ENCODE data around the gene HSD17B14.

The HSD17B14 gene

GRCh38 chr19:48805452-48805851 is 30.8 kb downstream of the HSD17B14 start:
- H4K5ac ChIP-seq (ENCODE audit: low read length) = no peak overlapping the region
- WGBS (ENCODE audit: extremely low coverage, insufficient coverage, low lambda C conversion rate) = no CpG with 5 or more reads among the region's 15 CpGs
- H3K27ac ChIP-seq (ENCODE audit: low read depth, low read length) = no peak overlapping the region
- no peak overlapping the region for H4K8ac ChIP-seq (ENCODE audit: low read depth, low read length)
- no peak overlapping the region for H3K23ac ChIP-seq (ENCODE audit: low read length)
- H2AK5ac ChIP-seq (ENCODE audit: low read length) = no peak overlapping the region
- H3K56ac ChIP-seq (ENCODE audit: low read length) = no peak overlapping the region
- H3K36me3 ChIP-seq (ENCODE audit: control insufficient read depth, insufficient read depth, low read length) = no peaks in the 10 kb centered on the region
- no peaks in the 10 kb centered on the region for H3K27me3 ChIP-seq (ENCODE audit: insufficient read depth, low read length, poor library complexity)
- H2BK120ac ChIP-seq (ENCODE audit: low read depth, low read length) = no peak overlapping the region
- no peak overlapping the region for H3K18ac ChIP-seq (ENCODE audit: low read length)
- H3K79me2 ChIP-seq (ENCODE audit: control insufficient read depth, insufficient read depth, low read length) = no peaks in the 10 kb centered on the region
- H2BK5ac ChIP-seq (ENCODE audit: low read length) = no peak overlapping the region
- no peak overlapping the region for H3K9ac ChIP-seq (ENCODE audit: low read length)
- H3K4ac ChIP-seq (ENCODE audit: low read depth, low read length) = no peak overlapping the region
- no peak overlapping the region for H3K4me3 ChIP-seq (ENCODE audit: low read length)
- H2BK15ac ChIP-seq (replicated peaks; ENCODE audit: low read depth) = no peak overlapping the region
- DNase-seq = no peak
- no peaks in the 10 kb centered on the region for H3K79me1 ChIP-seq (ENCODE audit: low read length)
- peaks cover 4% of the 10 kb centered on the region for H3K4me1 ChIP-seq (ENCODE audit: control insufficient read depth, low read depth, low read length)
- no peak overlapping the region for H3K4me2 ChIP-seq (ENCODE audit: low read length)

GRCh38 chr19:48804496-48804895 is 31.8 kb downstream of the HSD17B14 start:
- Histone ChIP-seq H3K36me3 (ENCODE audit: control insufficient read depth, insufficient read depth, low read length) (no peaks in the 10 kb centered on the region), H2AK5ac (ENCODE audit: low read length) (no peak overlapping the region), H3K27me3 (ENCODE audit: insufficient read depth, low read length, poor library complexity) (no peaks in the 10 kb centered on the region), H3K23ac (ENCODE audit: low read length) (no peak overlapping the region), H2BK120ac (ENCODE audit: low read depth, low read length) (no peak overlapping the region), H2BK5ac (ENCODE audit: low read length) (no peak overlapping the region), H3K4me3 (ENCODE audit: low read length) (no peak overlapping the region), H3K9ac (ENCODE audit: low read length) (no peak overlapping the region), H3K56ac (ENCODE audit: low read length) (no peak overlapping the region), H3K4ac (ENCODE audit: low read depth, low read length) (no peak overlapping the region), H4K5ac (ENCODE audit: low read length) (no peak overlapping the region), H3K18ac (ENCODE audit: low read length) (no peak overlapping the region), H3K4me1 (ENCODE audit: control insufficient read depth, low read depth, low read length) (peaks cover 4% of the 10 kb centered on the region), H3K79me2 (ENCODE audit: control insufficient read depth, insufficient read depth, low read length) (no peaks in the 10 kb centered on the region), H3K79me1 (ENCODE audit: low read length) (no peaks in the 10 kb centered on the region), H2BK15ac (replicated peaks; ENCODE audit: low read depth) (no peak overlapping the region), H3K27ac (ENCODE audit: low read depth, low read length) (no peak overlapping the region), H3K4me2 (ENCODE audit: low read length) (no peak overlapping the region), H4K8ac (ENCODE audit: low read depth, low read length) (no peak overlapping the region)
- WGBS (ENCODE audit: extremely low coverage, insufficient coverage, low lambda C conversion rate) = no CpG with 5 or more reads among the region's 8 CpGs
- DNase-seq = no peak

DNA sequence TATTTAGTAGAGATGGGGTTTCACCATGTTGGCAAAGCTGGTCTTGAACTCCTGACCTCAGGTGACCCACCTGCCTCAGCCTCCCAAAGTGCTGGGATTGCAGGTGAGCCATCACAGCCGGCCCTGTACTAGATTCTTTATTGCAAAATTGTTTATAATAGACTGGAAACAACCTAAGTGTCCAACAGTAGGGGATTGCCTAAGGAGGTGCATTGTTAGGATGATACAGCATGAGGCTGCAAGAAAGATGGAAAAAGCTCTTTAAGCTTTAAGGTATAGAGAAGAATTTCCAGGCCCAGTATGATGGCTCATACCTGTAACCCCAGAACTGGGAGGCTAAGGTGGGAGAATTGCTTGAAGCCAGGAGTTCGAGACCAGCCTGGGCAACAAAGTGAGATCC is 33.7 kb downstream of the HSD17B14 start:
- H3K56ac ChIP-seq (ENCODE audit: low read length) = no peak overlapping the region
- H2BK120ac ChIP-seq (ENCODE audit: low read depth, low read length) = no peak overlapping the region
- H2AK5ac ChIP-seq (ENCODE audit: low read length) = no peak overlapping the region
- no peak overlapping the region for H2BK15ac ChIP-seq (replicated peaks; ENCODE audit: low read depth)
- no peaks in the 10 kb centered on the region for H3K79me2 ChIP-seq (ENCODE audit: control insufficient read depth, insufficient read depth, low read length)
- H3K79me1 ChIP-seq (ENCODE audit: low read length) = no peaks in the 10 kb centered on the region
- no peak overlapping the region for H4K5ac ChIP-seq (ENCODE audit: low read length)
- peaks cover 8% of the 10 kb centered on the region for H3K4me1 ChIP-seq (ENCODE audit: control insufficient read depth, low read depth, low read length)
- no peak overlapping the region for H3K4ac ChIP-seq (ENCODE audit: low read depth, low read length)
- H3K27ac ChIP-seq (ENCODE audit: low read depth, low read length) = no peak overlapping the region
- H3K18ac ChIP-seq (ENCODE audit: low read length) = no peak overlapping the region
- no peaks in the 10 kb centered on the region for H3K36me3 ChIP-seq (ENCODE audit: control insufficient read depth, insufficient read depth, low read length)
- no peaks in the 10 kb centered on the region for H3K27me3 ChIP-seq (ENCODE audit: insufficient read depth, low read length, poor library complexity)
- H3K23ac ChIP-seq (ENCODE audit: low read length) = no peak overlapping the region
- no peak overlapping the region for H2BK5ac ChIP-seq (ENCODE audit: low read length)
- no peak overlapping the region for H4K8ac ChIP-seq (ENCODE audit: low read depth, low read length)
- H3K4me2 ChIP-seq (ENCODE audit: low read length) = no peak overlapping the region
- H3K4me3 ChIP-seq (ENCODE audit: low read length) = no peak overlapping the region
- no CpG with 5 or more reads among the region's 2 CpGs for WGBS (ENCODE audit: extremely low coverage, insufficient coverage, low lambda C conversion rate)
- H3K9ac ChIP-seq (ENCODE audit: low read length) = no peak overlapping the region
- DNase-seq = no peak

- no CpG with 5 or more reads among the region's 44 CpGs for WGBS (ENCODE audit: extremely low coverage, insufficient coverage, low lambda C conversion rate)
- no peak for DNase-seq
- Histone ChIP-seq H4K8ac (ENCODE audit: low read depth, low read length) (no peak overlapping the region), H3K4me2 (ENCODE audit: low read length) (no peak overlapping the region), H3K23ac (ENCODE audit: low read length) (no peak overlapping the region), H3K18ac (ENCODE audit: low read length) (no peak overlapping the region), H3K79me2 (ENCODE audit: control insufficient read depth, insufficient read depth, low read length) (no peaks in the 10 kb centered on the region), H3K4me1 (ENCODE audit: control insufficient read depth, low read depth, low read length) (peaks cover 3% of the 10 kb centered on the region), H2BK5ac (ENCODE audit: low read length) (no peak overlapping the region), H2BK15ac (replicated peaks; ENCODE audit: low read depth) (no peak overlapping the region), H3K79me1 (ENCODE audit: low read length) (no peaks in the 10 kb centered on the region), H3K4me3 (ENCODE audit: low read length) (no peak overlapping the region), H3K9ac (ENCODE audit: low read length) (no peak overlapping the region), H3K56ac (ENCODE audit: low read length) (no peak overlapping the region), H3K27ac (ENCODE audit: low read depth, low read length) (no peak overlapping the region), H4K5ac (ENCODE audit: low read length) (no peak overlapping the region), H3K4ac (ENCODE audit: low read depth, low read length) (no peak overlapping the region), H2AK5ac (ENCODE audit: low read length) (no peak overlapping the region), H3K27me3 (ENCODE audit: insufficient read depth, low read length, poor library complexity) (no peaks in the 10 kb centered on the region), H2BK120ac (ENCODE audit: low read depth, low read length) (no peak overlapping the region), H3K36me3 (ENCODE audit: control insufficient read depth, insufficient read depth, low read length) (no peaks in the 10 kb centered on the region)
These were observed 36.7 kb downstream of the HSD17B14 start for GRCh38 chr19:48799358-48800300.

DNA sequence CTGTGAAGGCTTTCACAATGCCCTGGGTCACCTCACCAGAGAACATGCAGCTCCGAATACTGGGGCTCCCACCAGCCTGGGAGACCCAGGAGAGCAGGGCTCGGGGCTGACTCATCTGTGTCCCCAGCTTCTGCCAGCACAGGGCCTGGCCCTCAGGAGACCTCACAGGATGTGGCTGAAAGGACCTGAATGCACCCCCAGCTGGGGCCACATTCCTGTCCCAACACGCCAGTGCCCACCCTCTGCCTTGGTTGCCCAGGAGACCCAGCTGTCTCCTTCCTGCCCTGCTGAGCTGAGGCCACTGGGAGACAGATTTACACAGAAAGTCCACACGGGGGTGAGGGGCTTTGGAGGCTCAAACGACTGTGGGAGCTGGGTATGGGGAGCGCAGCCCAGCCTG is 37.4 kb downstream of the HSD17B14 start:
- no peak overlapping the region for H2BK15ac ChIP-seq (replicated peaks; ENCODE audit: low read depth)
- H3K4me1 ChIP-seq (ENCODE audit: control insufficient read depth, low read depth, low read length) = peaks cover 3% of the 10 kb centered on the region
- H3K56ac ChIP-seq (ENCODE audit: low read length) = no peak overlapping the region
- H3K18ac ChIP-seq (ENCODE audit: low read length) = no peak overlapping the region
- H3K79me2 ChIP-seq (ENCODE audit: control insufficient read depth, insufficient read depth, low read length) = no peaks in the 10 kb centered on the region
- DNase-seq = peak; percentile 66
- no peak overlapping the region for H3K27ac ChIP-seq (ENCODE audit: low read depth, low read length)
- no peak overlapping the region for H3K4me3 ChIP-seq (ENCODE audit: low read length)
- no peak overlapping the region for H3K23ac ChIP-seq (ENCODE audit: low read length)
- no peaks in the 10 kb centered on the region for H3K27me3 ChIP-seq (ENCODE audit: insufficient read depth, low read length, poor library complexity)
- H2AK5ac ChIP-seq (ENCODE audit: low read length) = no peak overlapping the region
- H3K79me1 ChIP-seq (ENCODE audit: low read length) = no peaks in the 10 kb centered on the region
- H2BK5ac ChIP-seq (ENCODE audit: low read length) = no peak overlapping the region
- no peak overlapping the region for H3K9ac ChIP-seq (ENCODE audit: low read length)
- H2BK120ac ChIP-seq (ENCODE audit: low read depth, low read length) = no peak overlapping the region
- no peak overlapping the region for H4K5ac ChIP-seq (ENCODE audit: low read length)
- no CpG with 5 or more reads among the region's 6 CpGs for WGBS (ENCODE audit: extremely low coverage, insufficient coverage, low lambda C conversion rate)
- H3K36me3 ChIP-seq (ENCODE audit: control insufficient read depth, insufficient read depth, low read length) = no peaks in the 10 kb centered on the region
- H3K4ac ChIP-seq (ENCODE audit: low read depth, low read length) = no peak overlapping the region
- no peak overlapping the region for H3K4me2 ChIP-seq (ENCODE audit: low read length)
- no peak overlapping the region for H4K8ac ChIP-seq (ENCODE audit: low read depth, low read length)

Data from mesendoderm (in vitro differentiated cells).